ENCODE data around the gene KDM1A. TPM values are rescaled to one million over a fixed set of nuclear protein-coding genes. Genes with fewer than 3 reads are reported as not detected.

The KDM1A gene
- total RNA-seq, 1 experiment from 2014 or later, result 72.3 TPM

- TF ChIP-seq CTCF (IDR thresholded peaks at IDR 0.05; ENCODE audit: unreplicated experiment), result no peak
- Mint-ChIP-seq H3K9me3 (ENCODE audit: unreplicated experiment) (no peaks in the 10 kb centered on the region), H3K27ac (ENCODE audit: low read depth, unreplicated experiment) (peak overlapping the region; percentile 54), H3K36me3 (ENCODE audit: insufficient read depth, unreplicated experiment) (no peaks in the 10 kb centered on the region), H3K4me3 (ENCODE audit: unreplicated experiment) (no peak overlapping the region), H3K27me3 (ENCODE audit: insufficient read depth, unreplicated experiment) (no peaks in the 10 kb centered on the region), H3K4me1 (ENCODE audit: insufficient read depth, unreplicated experiment) (peaks cover 25% of the 10 kb centered on the region)
- CTCF ChIA-PET, result interaction anchor here (0.5 to 0.6 kb wide), 5 partner anchors 13 to 833 kb away, joined by 3 to 5 read pairs (median 3); no protein-coding TSS in a partner anchor
- POLR2A ChIA-PET, result interaction anchor here (0.8 to 8.1 kb wide), 4 partner anchors 10 to 66 kb away, joined by 3 to 57 read pairs (median 4); no protein-coding TSS in a partner anchor
- intact Hi-C loops (cut with micrococcal nuclease), result no loop called here
- BruUV-seq (replicated peaks), result no TSS peak
- no peak for DNase-seq (ENCODE audit: unreplicated experiment)
Observed at GRCh38 chr1:23116216-23116836, 97.1 kb downstream of the KDM1A start.

- Mint-ChIP-seq H3K4me1 (ENCODE audit: insufficient read depth, unreplicated experiment) (peaks cover 17% of the 10 kb centered on the region), H3K9me3 (ENCODE audit: unreplicated experiment) (no peaks in the 10 kb centered on the region), H3K27ac (ENCODE audit: low read depth, unreplicated experiment) (peak overlapping the region; percentile 54), H3K4me3 (ENCODE audit: unreplicated experiment) (no peak overlapping the region), H3K36me3 (ENCODE audit: insufficient read depth, unreplicated experiment) (no peaks in the 10 kb centered on the region), H3K27me3 (ENCODE audit: insufficient read depth, unreplicated experiment) (no peaks in the 10 kb centered on the region)
- DNase-seq (ENCODE audit: unreplicated experiment), result no peak
- POLR2A ChIA-PET, result interaction anchor here (1.4 to 8.1 kb wide), 2 partner anchors 16 to 51 kb away, joined by 4 to 57 read pairs; no protein-coding TSS in a partner anchor
- TF ChIP-seq CTCF (IDR thresholded peaks at IDR 0.05; ENCODE audit: unreplicated experiment), result no peak
- CTCF ChIA-PET, result interaction anchor here (0.5 to 0.6 kb wide), 3 partner anchors 157 to 832 kb away, joined by 3 read pairs; no protein-coding TSS in a partner anchor
- intact Hi-C loops (cut with micrococcal nuclease), result no loop called here
- no TSS peak for BruUV-seq (replicated peaks)
Observed at GRCh38 chr1:23116921-23117699, 97.8 kb downstream of the KDM1A start.

- BruUV-seq (replicated peaks), result no TSS peak
- H3K27me3 Mint-ChIP-seq (ENCODE audit: insufficient read depth, unreplicated experiment), result no peaks in the 10 kb centered on the region
- TF ChIP-seq CTCF (IDR thresholded peaks at IDR 0.05; ENCODE audit: unreplicated experiment), result no peak
- ChIA-PET POLR2A (interaction anchor here (1.0 to 11.9 kb wide), 5 partner anchors 9 to 48 kb away, joined by 3 to 137 read pairs (median 6); partner anchors contain the start of gene LUZP1), CTCF (no interaction called here)
- H3K27ac Mint-ChIP-seq (ENCODE audit: low read depth, unreplicated experiment), result peak overlapping the region; percentile 91
- no peaks in the 10 kb centered on the region for H3K9me3 Mint-ChIP-seq (ENCODE audit: unreplicated experiment)
- H3K4me1 Mint-ChIP-seq (ENCODE audit: insufficient read depth, unreplicated experiment), result peaks cover 17% of the 10 kb centered on the region
- no peak for DNase-seq (ENCODE audit: unreplicated experiment)
- intact Hi-C loops (cut with micrococcal nuclease), result no loop called here
- H3K4me3 Mint-ChIP-seq (ENCODE audit: unreplicated experiment), result no peak overlapping the region
- H3K36me3 Mint-ChIP-seq (ENCODE audit: insufficient read depth, unreplicated experiment), result no peaks in the 10 kb centered on the region
Observed at GRCh38 chr1:23118407-23118806, 99.1 kb downstream of the KDM1A start.
